T follicular helper cell (primary cell): ENCODE measurements around the gene GUCY1A1.

Experiments used
- DNase-seq: peaks from one replicate; pipeline ENCODE4 v3.0.0-alpha.2; 2020; ENCODE audit warnings: low read depth

The GUCY1A1 gene

GRCh38 chr4:155777971-155778735 lies 111.5 kb downstream of the GUCY1A1 start:
- DNase-seq, result no peak

DNA sequence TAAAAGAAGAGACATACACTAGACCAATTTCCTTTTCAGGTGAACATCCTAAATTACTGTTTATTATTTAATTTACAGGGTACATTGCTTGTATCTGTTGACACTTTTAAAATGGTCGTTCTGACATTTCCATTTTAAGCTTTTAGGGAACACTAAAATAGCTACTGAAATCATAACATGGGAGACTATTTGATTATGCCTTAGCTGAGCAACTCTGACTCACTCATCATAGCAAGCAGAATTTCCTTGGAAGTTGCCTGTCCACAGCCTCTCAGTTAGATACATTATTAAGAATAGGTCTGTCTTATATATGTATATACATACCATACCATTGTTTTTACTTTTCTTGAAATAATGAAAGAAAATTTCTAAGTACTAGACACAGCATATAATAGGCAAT lies 114.1 kb downstream of the GUCY1A1 start:
- no peak for DNase-seq

DNA sequence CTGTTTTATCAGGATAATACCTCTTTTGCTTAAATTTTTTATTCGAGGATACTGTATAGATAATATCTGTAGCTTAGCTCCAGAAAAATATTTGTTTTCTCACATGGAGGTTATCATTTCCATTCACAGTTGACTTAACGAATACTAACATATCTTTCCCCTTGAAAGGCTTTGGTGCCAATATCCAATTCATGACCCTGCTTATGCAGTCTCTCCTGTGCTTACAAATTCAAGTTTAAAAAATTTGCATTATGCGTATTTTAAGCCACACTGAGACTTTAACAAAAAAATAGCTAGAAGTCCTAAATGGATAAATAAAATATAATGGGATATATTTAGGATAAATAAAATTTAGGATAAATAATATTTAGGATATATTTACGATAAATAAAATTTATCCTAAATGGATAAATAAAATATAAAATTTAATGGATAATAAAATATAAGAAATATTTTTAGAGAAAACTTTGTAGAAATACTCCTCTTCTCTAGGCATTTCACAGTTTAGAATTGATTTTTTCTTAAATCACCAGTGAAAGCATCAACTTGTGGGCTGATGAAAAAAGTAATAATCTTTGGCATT lies 114.7 kb downstream of the GUCY1A1 start:
- no peak for DNase-seq
